ENCODE data around the gene PIK3R4.

The PIK3R4 gene

GRCh38 chr3:130687327-130687726 is 59.3 kb downstream of the PIK3R4 start:
- H3K18ac ChIP-seq (ENCODE audit: low read length), result no peak overlapping the region
- H3K27ac ChIP-seq (ENCODE audit: low read depth, low read length), result no peak overlapping the region
- no peak overlapping the region for H3K4me2 ChIP-seq (ENCODE audit: low read length)
- H2BK120ac ChIP-seq (ENCODE audit: insufficient read depth, low read length, poor library complexity), result no peak overlapping the region
- no peak overlapping the region for H3K23ac ChIP-seq (ENCODE audit: low read length)
- no peak overlapping the region for H2AFZ ChIP-seq (ENCODE audit: insufficient read depth, low read length, poor library complexity)
- no peak overlapping the region for H3K9ac ChIP-seq (ENCODE audit: low read length)
- no peak overlapping the region for H3K4ac ChIP-seq (ENCODE audit: low read depth, low read length)
- DNase-seq, result no peak
- H3K36me3 ChIP-seq (ENCODE audit: control insufficient read depth in 1 of 2, insufficient read depth in 2 of 2, low read length in 2 of 2), result peaks cover 3 to 15% of the 10 kb centered on the region in 2 experiments
- no peaks in the 10 kb centered on the region for H3K27me3 ChIP-seq (ENCODE audit: insufficient read depth, low read length)
- no peak overlapping the region for H3K4me3 ChIP-seq (ENCODE audit: low read depth, low read length)
- H3K79me2 ChIP-seq (ENCODE audit: control insufficient read depth, insufficient read depth, low read length, poor library complexity), result no peaks in the 10 kb centered on the region
- no peak overlapping the region for H2BK5ac ChIP-seq (ENCODE audit: low read depth, low read length, poor library complexity)
- H3K4me1 ChIP-seq (ENCODE audit: control insufficient read depth in 1 of 2, insufficient read depth in 2 of 2, low read length in 2 of 2), result no peaks in the 10 kb centered on the region
- no peak overlapping the region for H2BK12ac ChIP-seq (ENCODE audit: low read length)
- no peaks in the 10 kb centered on the region for H3K79me1 ChIP-seq (ENCODE audit: low read length)
- H4K8ac ChIP-seq (ENCODE audit: low read depth, low read length), result no peak overlapping the region
- no peak overlapping the region for H3K14ac ChIP-seq (ENCODE audit: low read length)
- H3K9me3 ChIP-seq (ENCODE audit: insufficient read depth, low read depth, low read length), result no peaks in the 10 kb centered on the region
- H4K12ac ChIP-seq (ENCODE audit: low read depth, low read length), result no peak overlapping the region
- H4K91ac ChIP-seq (ENCODE audit: low read depth, low read length), result no peak overlapping the region
- H2AK5ac ChIP-seq (ENCODE audit: low read length), result no peak overlapping the region

- no peak overlapping the region for H3K9ac ChIP-seq (ENCODE audit: low read length)
- no peak overlapping the region for H2AK5ac ChIP-seq (ENCODE audit: low read length)
- no peak overlapping the region for H3K4ac ChIP-seq (ENCODE audit: low read depth, low read length)
- no peaks in the 10 kb centered on the region for H3K79me2 ChIP-seq (ENCODE audit: control insufficient read depth, insufficient read depth, low read length, poor library complexity)
- no peak overlapping the region for H4K12ac ChIP-seq (ENCODE audit: low read depth, low read length)
- no peak overlapping the region for H3K4me2 ChIP-seq (ENCODE audit: low read length)
- H3K4me1 ChIP-seq (ENCODE audit: control insufficient read depth in 1 of 2, insufficient read depth in 2 of 2, low read length in 2 of 2), result no peaks in the 10 kb centered on the region
- no peak overlapping the region for H2BK120ac ChIP-seq (ENCODE audit: insufficient read depth, low read length, poor library complexity)
- no peaks in the 10 kb centered on the region for H3K9me3 ChIP-seq (ENCODE audit: insufficient read depth, low read depth, low read length)
- no peak for DNase-seq
- no peaks in the 10 kb centered on the region for H3K79me1 ChIP-seq (ENCODE audit: low read length)
- H3K4me3 ChIP-seq (ENCODE audit: low read depth, low read length), result no peak overlapping the region
- peaks cover 3 to 18% of the 10 kb centered on the region in 2 experiments for H3K36me3 ChIP-seq (ENCODE audit: control insufficient read depth in 1 of 2, insufficient read depth in 2 of 2, low read length in 2 of 2)
- no peak overlapping the region for H2BK12ac ChIP-seq (ENCODE audit: low read length)
- no peak overlapping the region for H3K23ac ChIP-seq (ENCODE audit: low read length)
- WGBS (ENCODE audit: extremely low coverage, insufficient coverage, insufficient read length), result no CpG with 5 or more reads among the region's 1 CpG
- H3K14ac ChIP-seq (ENCODE audit: low read length), result no peak overlapping the region
- H4K91ac ChIP-seq (ENCODE audit: low read depth, low read length), result no peak overlapping the region
- no peak overlapping the region for H2BK5ac ChIP-seq (ENCODE audit: low read depth, low read length, poor library complexity)
- no peak overlapping the region for H2AFZ ChIP-seq (ENCODE audit: insufficient read depth, low read length, poor library complexity)
- H4K8ac ChIP-seq (ENCODE audit: low read depth, low read length), result no peak overlapping the region
- no peak overlapping the region for H3K27ac ChIP-seq (ENCODE audit: low read depth, low read length)
- no peaks in the 10 kb centered on the region for H3K27me3 ChIP-seq (ENCODE audit: insufficient read depth, low read length)
- H3K18ac ChIP-seq (ENCODE audit: low read length), result no peak overlapping the region
Observed at GRCh38 chr3:130686833-130687232, 59.8 kb downstream of the PIK3R4 start.

- H3K27ac ChIP-seq (ENCODE audit: low read depth, low read length), result no peak overlapping the region
- WGBS (ENCODE audit: extremely low coverage, insufficient coverage, insufficient read length), result no CpG with 5 or more reads among the region's 2 CpGs
- no peak overlapping the region for H3K4me2 ChIP-seq (ENCODE audit: low read length)
- H2BK12ac ChIP-seq (ENCODE audit: low read length), result no peak overlapping the region
- no peak overlapping the region for H3K18ac ChIP-seq (ENCODE audit: low read length)
- no peak overlapping the region for H4K12ac ChIP-seq (ENCODE audit: low read depth, low read length)
- H3K4me3 ChIP-seq (ENCODE audit: low read depth, low read length), result no peak overlapping the region
- H2BK120ac ChIP-seq (ENCODE audit: insufficient read depth, low read length, poor library complexity), result no peak overlapping the region
- H4K8ac ChIP-seq (ENCODE audit: low read depth, low read length), result no peak overlapping the region
- H4K91ac ChIP-seq (ENCODE audit: low read depth, low read length), result no peak overlapping the region
- H2AFZ ChIP-seq (ENCODE audit: insufficient read depth, low read length, poor library complexity), result no peak overlapping the region
- no peak overlapping the region for H3K9ac ChIP-seq (ENCODE audit: low read length)
- no peaks in the 10 kb centered on the region for H3K9me3 ChIP-seq (ENCODE audit: insufficient read depth, low read depth, low read length)
- H2BK5ac ChIP-seq (ENCODE audit: low read depth, low read length, poor library complexity), result no peak overlapping the region
- no peak overlapping the region for H3K14ac ChIP-seq (ENCODE audit: low read length)
- DNase-seq, result no peak
- H3K23ac ChIP-seq (ENCODE audit: low read length), result no peak overlapping the region
- H3K4me1 ChIP-seq (ENCODE audit: control insufficient read depth in 1 of 2, insufficient read depth in 2 of 2, low read length in 2 of 2), result no peaks in the 10 kb centered on the region
- H3K27me3 ChIP-seq (ENCODE audit: insufficient read depth, low read length), result no peaks in the 10 kb centered on the region
- no peaks in the 10 kb centered on the region for H3K79me2 ChIP-seq (ENCODE audit: control insufficient read depth, insufficient read depth, low read length, poor library complexity)
- no peak overlapping the region for H3K4ac ChIP-seq (ENCODE audit: low read depth, low read length)
- H2AK5ac ChIP-seq (ENCODE audit: low read length), result no peak overlapping the region
- no peaks in the 10 kb centered on the region for H3K79me1 ChIP-seq (ENCODE audit: low read length)
- H3K36me3 ChIP-seq (ENCODE audit: control insufficient read depth in 1 of 2, insufficient read depth in 2 of 2, low read length in 2 of 2), result peaks cover 2 to 19% of the 10 kb centered on the region in 2 experiments
Observed at GRCh38 chr3:130682131-130682530, 64.5 kb downstream of the PIK3R4 start.

- H4K8ac ChIP-seq (ENCODE audit: low read depth, low read length), result no peak overlapping the region
- H3K23ac ChIP-seq (ENCODE audit: low read length), result no peak overlapping the region
- H2BK12ac ChIP-seq (ENCODE audit: low read length), result no peak overlapping the region
- H3K27me3 ChIP-seq (ENCODE audit: insufficient read depth, low read length), result no peaks in the 10 kb centered on the region
- H3K9me3 ChIP-seq (ENCODE audit: insufficient read depth, low read depth, low read length), result no peaks in the 10 kb centered on the region
- no peak overlapping the region for H2AFZ ChIP-seq (ENCODE audit: insufficient read depth, low read length, poor library complexity)
- no peak overlapping the region for H3K4me2 ChIP-seq (ENCODE audit: low read length)
- no peak overlapping the region for H4K91ac ChIP-seq (ENCODE audit: low read depth, low read length)
- H2BK120ac ChIP-seq (ENCODE audit: insufficient read depth, low read length, poor library complexity), result no peak overlapping the region
- no peak overlapping the region for H4K12ac ChIP-seq (ENCODE audit: low read depth, low read length)
- H3K14ac ChIP-seq (ENCODE audit: low read length), result no peak overlapping the region
- H3K79me1 ChIP-seq (ENCODE audit: low read length), result no peaks in the 10 kb centered on the region
- peaks cover 2 to 16% of the 10 kb centered on the region in 2 experiments for H3K36me3 ChIP-seq (ENCODE audit: control insufficient read depth in 1 of 2, insufficient read depth in 2 of 2, low read length in 2 of 2)
- no peak for DNase-seq
- H3K9ac ChIP-seq (ENCODE audit: low read length), result no peak overlapping the region
- no peak overlapping the region for H3K18ac ChIP-seq (ENCODE audit: low read length)
- H2AK5ac ChIP-seq (ENCODE audit: low read length), result no peak overlapping the region
- no peaks in the 10 kb centered on the region for H3K4me1 ChIP-seq (ENCODE audit: control insufficient read depth in 1 of 2, insufficient read depth in 2 of 2, low read length in 2 of 2)
- no peak overlapping the region for H3K27ac ChIP-seq (ENCODE audit: low read depth, low read length)
- no peak overlapping the region for H3K4me3 ChIP-seq (ENCODE audit: low read depth, low read length)
- WGBS (ENCODE audit: extremely low coverage, insufficient coverage, insufficient read length), result no CpG with 5 or more reads among the region's 7 CpGs
- H3K79me2 ChIP-seq (ENCODE audit: control insufficient read depth, insufficient read depth, low read length, poor library complexity), result no peaks in the 10 kb centered on the region
- H2BK5ac ChIP-seq (ENCODE audit: low read depth, low read length, poor library complexity), result no peak overlapping the region
- H3K4ac ChIP-seq (ENCODE audit: low read depth, low read length), result no peak overlapping the region
Observed at GRCh38 chr3:130679218-130679617, 67.4 kb downstream of the PIK3R4 start.
